ENCODE results near the gene ZNF846.

DNA sequence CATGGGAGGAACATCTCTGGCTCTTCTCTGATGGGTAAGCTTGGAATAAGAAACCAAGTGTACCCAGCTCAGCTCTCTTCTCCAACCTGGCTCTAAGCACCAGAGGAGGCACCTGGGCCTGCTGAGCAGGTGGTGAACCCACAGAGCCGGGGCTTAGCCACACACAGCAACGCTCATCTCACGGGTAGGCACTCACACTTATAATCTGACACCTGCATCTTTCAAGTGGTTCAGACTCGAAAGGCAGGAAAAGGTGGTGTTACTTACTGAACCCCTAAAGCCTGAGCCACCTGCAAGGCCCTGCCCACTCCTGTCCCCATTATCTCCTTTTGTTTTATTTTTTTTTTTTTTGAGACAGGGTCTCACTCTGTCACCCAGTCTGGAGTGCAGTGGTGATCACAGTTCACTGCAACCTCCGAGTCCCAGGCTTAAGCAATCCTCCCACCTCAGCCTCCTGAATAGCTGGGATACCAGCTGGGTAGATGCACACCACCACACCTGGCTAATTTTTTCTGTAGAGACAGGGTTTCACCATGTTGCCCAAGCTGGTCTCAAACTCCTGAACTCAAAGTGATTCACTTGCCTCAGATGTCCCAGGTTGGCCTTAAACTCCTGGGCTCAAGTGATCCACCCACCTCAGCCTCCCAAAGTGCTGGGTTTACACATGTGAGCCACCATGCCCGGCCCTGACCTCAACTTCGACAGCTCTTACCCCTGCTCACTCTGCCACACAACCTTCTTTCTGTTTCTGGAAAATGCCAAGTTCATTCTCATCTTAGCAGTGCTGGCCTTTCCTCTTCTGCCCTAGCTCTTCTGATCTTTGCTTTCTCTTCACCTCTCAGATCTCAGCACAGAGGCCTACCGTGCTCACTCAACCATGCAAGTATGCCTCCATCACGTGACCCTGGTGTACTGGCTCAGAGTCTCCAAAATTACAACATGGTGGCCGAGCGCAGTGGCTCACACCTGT, 40.6 kb upstream of the ZNF846 start:
- no peak for TF ChIP-seq GATA2 (IDR thresholded peaks at IDR 0.05; ENCODE audit: low read depth, low read length)
- TF ChIP-seq GATA3 (IDR thresholded peaks at IDR 0.05; ENCODE audit: low read depth, low read length), result no peak

Data from SH-SY5Y (cell line).